DOHH2 (cell line): ENCODE results near the gene RIN3.

ENCODE experiments used
- H3F3A ChIP-seq: fragments of 200-600 bp; sonication (generic), shearing (Covaris generic); 2 replicates; pipeline ENCODE4 v1.6.0; 2016; ENCODE audit warnings: antibody characterized with exemption, mild to moderate bottlenecking; ENCODE audit not compliant: control insufficient read depth, insufficient read depth
- H3K27ac ChIP-seq: fragments of 200-600 bp; sonication (generic); 2 replicates; pipeline ENCODE4 v1.5.1; 2014; ENCODE audit warnings: low read depth, mild to moderate bottlenecking, low read length, moderate library complexity
- H3K27me3 ChIP-seq: fragments of 200-600 bp; sonication (generic); 2 replicates; pipeline ENCODE4 v1.6.1; 2014; ENCODE audit warnings: mild to moderate bottlenecking, low read length, mixed read lengths; ENCODE audit not compliant: control insufficient read depth
- H3K36me3 ChIP-seq: fragments of 200-600 bp; sonication (generic); 2 replicates; pipeline ENCODE4 v1.6.1; 2014; ENCODE audit warnings: mild to moderate bottlenecking, low read length, moderate library complexity, mixed read lengths; ENCODE audit not compliant: control insufficient read depth
- H3K4me1 ChIP-seq: fragments of 200-600 bp; sonication (generic); 2 replicates; pipeline ENCODE4 v1.6.1; 2014; ENCODE audit warnings: mild to moderate bottlenecking, low read length, mixed read lengths; ENCODE audit not compliant: control insufficient read depth
- H3K4me2 ChIP-seq: fragments of 200-600 bp; sonication (generic); 2 replicates; pipeline ENCODE4 v1.6.0; 2014; ENCODE audit warnings: mild to moderate bottlenecking, low read length, moderate library complexity
- H3K4me3 ChIP-seq: fragments of 200-600 bp; sonication (generic); 2 replicates; pipeline ENCODE4 v1.5.1; 2014; ENCODE audit warnings: mild to moderate bottlenecking, low read length, mixed read lengths
- H3K79me2 ChIP-seq: fragments of 200-600 bp; sonication (generic); 2 replicates; pipeline ENCODE4 v1.6.1; 2014; ENCODE audit warnings: mild to moderate bottlenecking, low read length, mixed read lengths; ENCODE audit not compliant: control insufficient read depth
- H3K9me2 ChIP-seq: fragments of 200-600 bp; sonication (generic); replicated peaks from 2 replicates; pipeline ENCODE4 v1.6.1; 2014; ENCODE audit warnings: mild to moderate bottlenecking, low read length, mixed read lengths; ENCODE audit not compliant: control insufficient read depth
- H3K9me3 ChIP-seq: fragments of 200-600 bp; sonication (generic); 2 replicates; pipeline ENCODE4 v1.6.1; 2014; ENCODE audit warnings: antibody characterized with exemption, low read length, mixed read lengths; ENCODE audit not compliant: control insufficient read depth, insufficient read depth
- H4K20me1 ChIP-seq: fragments of 200-600 bp; sonication (generic); 2 replicates; pipeline ENCODE4 v1.6.0; 2014; ENCODE audit warnings: low read depth, mild to moderate bottlenecking, antibody characterized with exemption, low read length, moderate library complexity; ENCODE audit not compliant: control insufficient read depth, insufficient read depth
- EZH2phosphoT487 ChIP-seq: fragments of 200-600 bp; sonication (generic); IDR thresholded peaks from 2 replicates; pipeline ENCODE4 v1.6.1; 2017; ENCODE audit warnings: borderline replicate concordance, mild to moderate bottlenecking, antibody characterized with exemption, low read length, moderate library complexity, mixed read lengths
- TF ChIP-seq, protein P1 (sequence below): fragments of 200-600 bp; sonication (generic); IDR thresholded peaks from one replicate; pipeline ENCODE4 v1.5.1; 2014; ENCODE audit warnings: antibody characterized with exemption, mild to moderate bottlenecking, low read depth, low read length; ENCODE audit not compliant: poor library complexity, severe bottlenecking

Gene RIN3

DNA sequence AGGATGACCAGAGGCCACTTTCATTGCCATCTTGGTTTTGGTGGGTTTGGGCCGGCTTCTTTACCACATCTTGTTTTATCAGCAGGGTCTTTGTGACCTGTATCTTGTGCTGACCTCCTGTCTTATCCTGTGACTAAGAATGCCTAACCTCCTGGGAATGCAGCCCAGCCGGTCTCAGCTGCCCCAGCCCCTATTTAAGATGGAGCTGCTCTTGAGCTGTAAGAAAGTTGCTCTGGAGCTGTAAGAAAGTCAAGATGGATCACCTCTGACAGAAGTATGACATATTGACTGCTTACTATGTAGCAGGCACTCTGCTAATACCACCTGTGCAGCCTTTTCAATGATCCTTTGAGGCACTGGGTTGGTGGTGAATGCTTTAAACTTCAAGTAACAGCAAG is 52.1 kb downstream of the RIN3 start:
- TF ChIP-seq, protein P1, sequence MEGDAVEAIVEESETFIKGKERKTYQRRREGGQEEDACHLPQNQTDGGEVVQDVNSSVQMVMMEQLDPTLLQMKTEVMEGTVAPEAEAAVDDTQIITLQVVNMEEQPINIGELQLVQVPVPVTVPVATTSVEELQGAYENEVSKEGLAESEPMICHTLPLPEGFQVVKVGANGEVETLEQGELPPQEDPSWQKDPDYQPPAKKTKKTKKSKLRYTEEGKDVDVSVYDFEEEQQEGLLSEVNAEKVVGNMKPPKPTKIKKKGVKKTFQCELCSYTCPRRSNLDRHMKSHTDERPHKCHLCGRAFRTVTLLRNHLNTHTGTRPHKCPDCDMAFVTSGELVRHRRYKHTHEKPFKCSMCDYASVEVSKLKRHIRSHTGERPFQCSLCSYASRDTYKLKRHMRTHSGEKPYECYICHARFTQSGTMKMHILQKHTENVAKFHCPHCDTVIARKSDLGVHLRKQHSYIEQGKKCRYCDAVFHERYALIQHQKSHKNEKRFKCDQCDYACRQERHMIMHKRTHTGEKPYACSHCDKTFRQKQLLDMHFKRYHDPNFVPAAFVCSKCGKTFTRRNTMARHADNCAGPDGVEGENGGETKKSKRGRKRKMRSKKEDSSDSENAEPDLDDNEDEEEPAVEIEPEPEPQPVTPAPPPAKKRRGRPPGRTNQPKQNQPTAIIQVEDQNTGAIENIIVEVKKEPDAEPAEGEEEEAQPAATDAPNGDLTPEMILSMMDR: no peak
- TF ChIP-seq EZH2phosphoT487: no peak
- Histone ChIP-seq H3K9me2 (no peaks in the 10 kb centered on the region), H4K20me1 (no peaks in the 10 kb centered on the region), H3K27me3 (peaks cover 31% of the 10 kb centered on the region), H3K9me3 (no peaks in the 10 kb centered on the region), H3K36me3 (no peaks in the 10 kb centered on the region), H3K4me3 (no peak overlapping the region), H3K4me2 (no peak overlapping the region), H3K4me1 (no peaks in the 10 kb centered on the region), H3F3A (no peaks in the 10 kb centered on the region), H3K27ac (no peak overlapping the region), H3K79me2 (no peaks in the 10 kb centered on the region)

DNA sequence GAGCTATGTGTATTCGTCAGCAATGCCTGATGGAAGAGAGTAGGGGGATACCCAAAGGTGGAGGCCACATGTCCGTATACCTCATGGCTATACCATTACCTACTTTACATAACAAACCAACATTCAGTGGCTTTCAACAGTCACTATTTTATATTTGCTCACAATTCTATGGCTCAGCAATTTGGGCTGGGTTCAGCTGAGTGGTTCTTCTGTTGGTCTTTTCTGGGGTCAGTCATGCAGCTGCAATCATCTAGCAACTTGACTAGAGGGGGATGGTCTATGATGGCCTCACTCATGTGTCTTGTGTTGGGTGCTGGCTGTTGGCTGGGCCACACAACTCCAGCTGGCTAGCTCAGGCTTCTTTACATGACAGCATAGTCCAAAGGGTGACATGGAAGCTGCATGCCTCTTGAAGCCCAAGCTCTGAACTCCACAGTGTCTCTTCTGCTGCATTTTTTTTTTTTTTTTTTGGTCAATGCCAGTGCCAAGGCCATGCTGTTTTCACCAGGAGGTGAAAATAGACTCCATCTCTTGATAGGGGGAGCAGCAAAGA is 53.7 kb downstream of the RIN3 start:
- no peaks in the 10 kb centered on the region for H3K4me1 ChIP-seq
- H4K20me1 ChIP-seq: no peaks in the 10 kb centered on the region
- no peak overlapping the region for H3K4me3 ChIP-seq
- H3K79me2 ChIP-seq: no peaks in the 10 kb centered on the region
- no peak for TF ChIP-seq EZH2phosphoT487
- TF ChIP-seq, protein P1: no peak
- no peaks in the 10 kb centered on the region for H3K9me2 ChIP-seq
- H3K4me2 ChIP-seq: no peak overlapping the region
- no peaks in the 10 kb centered on the region for H3K9me3 ChIP-seq
- peaks cover 31% of the 10 kb centered on the region for H3K27me3 ChIP-seq
- H3K36me3 ChIP-seq: no peaks in the 10 kb centered on the region
- H3K27ac ChIP-seq: no peak overlapping the region
- H3F3A ChIP-seq: no peaks in the 10 kb centered on the region

DNA sequence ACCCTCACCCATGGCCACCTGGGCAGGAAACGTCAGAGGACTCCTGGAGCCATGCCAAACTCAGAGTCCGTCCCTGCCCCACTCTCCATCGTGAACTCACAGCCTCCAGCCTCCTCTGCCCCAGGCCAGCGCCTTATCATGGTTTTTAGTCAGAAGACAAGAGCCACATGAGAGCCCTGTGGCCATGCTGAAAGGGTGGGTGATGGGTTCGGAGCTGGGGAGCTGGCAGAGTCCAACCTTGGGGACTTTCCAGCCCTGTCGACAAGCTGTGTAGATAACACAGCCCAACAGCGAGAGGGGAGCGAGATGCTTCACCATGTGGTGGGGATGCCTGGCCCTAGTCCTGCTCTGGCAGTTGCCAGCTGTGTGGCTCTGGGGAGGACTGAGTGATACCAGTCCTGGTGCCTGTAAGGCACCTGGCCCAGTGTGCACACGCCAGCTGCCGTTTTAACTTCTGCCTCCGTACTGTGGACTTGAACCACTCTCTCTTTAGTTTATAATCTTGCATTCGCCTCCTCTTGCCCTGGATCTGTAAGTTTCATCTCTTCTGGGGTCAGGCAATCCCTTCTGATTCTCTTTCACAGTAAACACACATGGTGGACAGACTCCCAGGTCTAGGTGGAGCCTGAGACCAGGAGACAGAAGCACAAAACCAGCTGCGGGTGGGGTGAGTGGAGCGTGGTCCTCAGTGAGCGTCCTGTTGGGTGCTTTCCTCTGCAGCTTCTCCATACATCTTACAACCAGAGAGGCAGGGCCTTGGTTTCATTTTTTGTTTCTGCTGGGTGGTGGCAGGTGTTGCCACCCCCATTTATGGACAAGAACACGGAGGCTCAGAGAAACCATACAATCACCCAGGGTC is 55.3 kb downstream of the RIN3 start:
- H3K27me3 ChIP-seq: peaks cover 16% of the 10 kb centered on the region
- H3K27ac ChIP-seq: no peak overlapping the region
- H3K9me3 ChIP-seq: no peaks in the 10 kb centered on the region
- no peaks in the 10 kb centered on the region for H3K9me2 ChIP-seq
- H3K36me3 ChIP-seq: no peaks in the 10 kb centered on the region
- no peaks in the 10 kb centered on the region for H3K4me1 ChIP-seq
- H3K79me2 ChIP-seq: no peaks in the 10 kb centered on the region
- H3F3A ChIP-seq: no peaks in the 10 kb centered on the region
- no peak overlapping the region for H3K4me2 ChIP-seq
- TF ChIP-seq, protein P1: no peak
- no peak for TF ChIP-seq EZH2phosphoT487
- no peak overlapping the region for H3K4me3 ChIP-seq
- H4K20me1 ChIP-seq: no peaks in the 10 kb centered on the region
